Stimulated activated CD4-positive, alpha-beta T cell treated with anti-CD3 and anti-CD28 coated beads, Interleukin-4, amount 100 ng/mL, for 4 hours (primary cell): ENCODE measurements around the gene TPBGL.

Source experiments
- DNase-seq, 2 experiments: peaks; one replicate each; pipeline ENCODE4 v3.0.0-alpha.2; 2020

Gene TPBGL

GRCh38 chr11:75246671-75247350 is 6.2 kb downstream of the TPBGL start:
- DNase-seq: no peak

GRCh38 chr11:75248924-75249256 is 8.3 kb downstream of the TPBGL start:
- DNase-seq: no peak

DNA sequence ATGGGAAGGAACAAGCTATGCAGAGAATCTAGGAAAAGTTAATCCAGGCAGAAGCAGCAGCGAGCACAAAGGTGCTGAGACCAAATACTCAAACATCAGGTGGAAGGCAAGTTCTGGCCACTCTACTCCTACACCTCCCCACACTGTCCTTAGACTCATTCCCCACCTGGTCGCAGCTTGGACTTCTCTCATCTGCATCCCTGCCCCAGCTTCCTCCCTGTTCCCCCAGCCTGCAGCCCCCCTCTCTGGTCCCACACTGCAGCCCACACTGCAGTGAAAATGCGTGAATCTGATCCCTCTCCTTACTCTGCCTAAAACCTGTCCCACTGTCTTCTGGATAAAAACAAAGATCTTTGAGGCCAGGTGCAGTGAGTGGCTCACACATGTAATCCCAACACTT is 9.1 kb downstream of the TPBGL start:
- DNase-seq: no peak

GRCh38 chr11:75254326-75254725 is 13.8 kb downstream of the TPBGL start:
- DNase-seq: no peak

- DNase-seq: no peak
Observed at GRCh38 chr11:75260396-75261170, 20.0 kb downstream of the TPBGL start.

- DNase-seq: no peak
Observed at GRCh38 chr11:75261902-75262361, 21.4 kb downstream of the TPBGL start.

GRCh38 chr11:75262436-75262835 is 21.9 kb downstream of the TPBGL start:
- no peak for DNase-seq

- DNase-seq: no peak
Observed at GRCh38 chr11:75262961-75263852, 22.6 kb downstream of the TPBGL start.

DNA sequence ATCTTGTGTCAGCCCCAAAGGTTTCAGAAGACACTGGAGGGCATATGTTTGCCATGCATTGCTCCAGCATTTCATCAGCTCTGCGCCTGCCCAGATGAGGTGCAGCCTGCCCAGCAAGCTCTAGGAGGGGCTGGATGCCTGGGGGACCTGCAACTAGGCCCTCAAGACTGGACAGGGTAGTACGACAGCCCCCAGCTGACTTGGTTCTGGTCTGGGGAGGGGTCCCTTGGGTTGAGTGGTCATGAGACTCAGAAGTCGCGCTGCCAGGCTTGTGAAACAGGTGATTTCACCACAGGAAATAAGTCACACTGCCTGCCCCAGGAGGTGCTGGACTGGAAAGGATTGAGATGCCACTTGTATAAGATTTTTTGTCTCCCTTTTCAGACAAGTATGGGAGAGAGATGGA is 23.4 kb downstream of the TPBGL start:
- DNase-seq: no peak

- no peak for DNase-seq
Observed at GRCh38 chr11:75264356-75264755, 23.8 kb downstream of the TPBGL start.

GRCh38 chr11:75264971-75265370 is 24.4 kb downstream of the TPBGL start:
- DNase-seq: no peak

DNA sequence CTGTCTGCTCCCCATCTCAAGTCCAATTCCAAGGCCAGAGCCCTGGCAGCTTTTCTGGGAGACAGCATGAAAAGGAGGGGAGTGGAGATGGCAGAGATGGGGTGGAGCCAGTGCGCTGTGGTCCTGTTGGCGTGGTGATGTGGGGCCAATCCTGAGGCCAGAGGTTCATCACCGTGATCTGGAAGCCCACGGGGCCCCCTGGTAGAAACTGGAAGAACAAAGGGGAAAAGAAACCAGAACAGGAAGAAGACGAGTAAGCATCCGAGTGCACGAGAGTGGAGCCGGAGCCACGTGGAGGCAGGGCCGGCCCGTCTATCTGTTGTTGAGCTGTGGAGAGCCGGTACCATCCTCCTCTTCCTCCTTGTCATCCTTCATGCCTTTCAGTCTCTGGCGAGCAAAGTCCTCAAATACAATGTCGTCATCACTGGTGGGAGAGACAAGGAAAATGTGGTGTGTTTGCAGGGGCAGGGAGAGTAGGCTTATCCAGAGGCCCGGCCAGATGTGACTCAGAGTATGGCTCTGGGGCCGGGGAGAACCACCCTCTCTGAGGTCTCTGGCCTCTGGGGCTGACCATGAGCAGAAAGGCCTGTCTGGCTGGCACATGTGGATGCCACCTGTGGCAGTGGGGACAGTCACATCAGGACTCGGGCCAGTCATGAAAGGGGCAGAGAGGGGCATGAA is 25.4 kb downstream of the TPBGL start:
- no peak for DNase-seq

GRCh38 chr11:75267171-75267970 is 26.8 kb downstream of the TPBGL start:
- DNase-seq: no peak

DNA sequence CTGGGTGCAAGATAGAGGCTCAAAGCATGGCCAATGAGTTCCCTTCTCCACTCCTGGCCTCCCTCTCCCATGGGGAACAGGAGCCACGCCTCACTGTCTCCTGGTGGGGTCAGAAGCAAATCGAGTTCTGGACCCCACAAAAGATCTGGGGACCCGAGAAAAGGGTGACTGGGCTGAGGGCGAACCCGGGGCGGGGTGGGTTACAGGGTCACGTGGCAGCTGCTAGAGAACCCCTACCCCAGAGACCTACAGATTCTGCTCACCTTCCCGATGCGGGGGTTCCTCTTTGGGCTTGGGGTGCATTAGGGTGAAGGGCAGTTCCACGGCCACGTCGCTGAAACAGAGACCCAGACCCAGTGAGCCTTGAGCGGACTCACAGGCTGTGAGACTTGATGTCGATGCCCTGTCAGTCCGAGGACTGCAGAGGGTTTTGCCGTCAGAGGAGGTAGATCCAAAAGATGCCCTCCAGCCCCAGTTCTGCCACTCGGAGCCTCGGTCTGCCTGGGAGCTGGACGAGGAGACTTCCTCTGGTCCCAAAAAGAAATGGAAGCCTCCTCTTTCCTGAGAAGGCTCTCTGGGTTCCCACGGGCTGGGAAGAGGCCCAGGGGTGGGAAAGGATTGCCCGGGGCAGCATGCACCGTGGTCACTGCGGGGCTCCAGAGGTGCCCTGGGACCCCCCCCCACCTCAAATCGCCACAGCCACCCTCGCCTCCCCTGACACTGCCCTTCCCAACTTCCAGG is 28.2 kb downstream of the TPBGL start:
- no peak for DNase-seq

DNA sequence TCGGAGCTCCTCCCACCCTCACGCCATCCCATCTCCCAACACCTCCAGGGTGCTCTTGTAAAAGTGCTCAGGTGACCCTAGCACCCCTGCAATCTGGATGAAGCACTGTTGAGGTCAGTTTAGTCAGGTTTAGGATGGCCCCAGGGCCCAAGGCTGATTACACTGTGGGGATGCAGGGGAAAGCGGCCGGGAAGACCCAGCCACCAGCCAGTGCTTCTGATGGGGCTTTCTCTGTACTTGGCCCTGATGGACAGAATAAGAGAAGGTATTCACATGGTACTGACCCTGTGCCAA is 28.7 kb downstream of the TPBGL start:
- no peak for DNase-seq

DNA sequence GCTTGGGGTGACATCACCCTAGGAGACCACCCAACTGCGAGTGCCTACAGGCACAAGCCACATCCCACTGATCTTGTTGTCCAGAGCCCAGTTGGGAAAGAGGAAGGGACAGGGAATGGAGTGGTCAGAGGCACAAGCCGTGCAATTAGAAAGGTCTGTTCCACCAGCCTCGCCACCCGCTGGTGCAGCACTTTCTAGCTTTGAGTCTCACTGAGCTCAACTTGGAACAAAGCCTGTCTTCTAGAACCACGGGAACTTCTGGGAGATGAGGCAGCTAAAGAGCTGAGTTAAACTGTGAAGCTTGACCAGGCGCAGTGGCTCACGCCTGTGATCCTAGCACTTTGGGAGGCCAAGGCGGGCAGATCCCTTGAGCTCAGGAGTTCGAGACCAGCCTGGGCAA is 29.3 kb downstream of the TPBGL start:
- DNase-seq: no peak

DNA sequence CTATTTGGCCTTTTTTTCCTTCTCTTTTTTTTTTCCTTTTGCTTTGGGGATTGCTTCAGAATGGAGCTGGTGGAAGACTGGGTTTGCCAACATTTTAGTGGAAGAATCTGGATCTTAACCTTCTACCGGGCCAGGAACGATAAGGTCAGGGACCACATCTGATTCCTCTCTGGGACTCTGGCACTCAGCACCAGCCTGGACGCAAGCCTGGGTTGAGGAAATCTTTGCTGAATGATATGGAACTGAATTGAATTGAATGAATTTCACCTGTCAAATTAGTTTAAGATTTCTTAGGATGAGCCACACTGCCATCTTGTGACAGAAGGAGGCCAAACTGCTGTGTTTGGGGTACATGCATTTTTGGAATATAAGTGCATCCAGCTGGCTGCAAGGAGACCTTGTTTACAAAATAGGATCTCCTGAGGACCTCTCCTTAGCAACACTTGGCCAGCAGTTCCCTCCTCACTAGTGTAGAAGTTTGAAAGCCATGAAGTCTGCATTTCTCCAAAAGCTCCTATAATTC is 30.4 kb downstream of the TPBGL start:
- DNase-seq: no peak

- DNase-seq: no peak
Observed at GRCh38 chr11:75271730-75272129, 31.2 kb downstream of the TPBGL start.

DNA sequence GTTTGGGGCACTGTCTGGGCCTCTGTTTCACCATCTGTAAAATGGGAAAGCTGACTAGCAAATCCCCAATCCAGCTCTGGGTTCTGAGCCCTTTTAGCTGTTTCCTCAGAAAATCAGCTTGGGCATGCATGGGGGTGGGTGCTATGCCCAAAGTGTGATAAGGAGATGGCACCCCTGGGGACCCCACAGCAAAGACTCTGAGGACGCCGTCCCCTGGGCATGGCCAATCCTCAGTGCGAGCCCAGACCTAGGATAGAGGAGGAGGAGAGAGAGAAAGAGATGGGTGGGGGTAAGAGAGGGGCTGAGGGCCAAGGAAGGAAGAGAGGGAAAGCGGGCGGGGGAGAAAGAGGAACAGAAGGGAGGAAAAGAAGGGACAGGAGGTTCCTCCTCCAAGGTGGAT is 31.8 kb downstream of the TPBGL start:
- no peak for DNase-seq

DNA sequence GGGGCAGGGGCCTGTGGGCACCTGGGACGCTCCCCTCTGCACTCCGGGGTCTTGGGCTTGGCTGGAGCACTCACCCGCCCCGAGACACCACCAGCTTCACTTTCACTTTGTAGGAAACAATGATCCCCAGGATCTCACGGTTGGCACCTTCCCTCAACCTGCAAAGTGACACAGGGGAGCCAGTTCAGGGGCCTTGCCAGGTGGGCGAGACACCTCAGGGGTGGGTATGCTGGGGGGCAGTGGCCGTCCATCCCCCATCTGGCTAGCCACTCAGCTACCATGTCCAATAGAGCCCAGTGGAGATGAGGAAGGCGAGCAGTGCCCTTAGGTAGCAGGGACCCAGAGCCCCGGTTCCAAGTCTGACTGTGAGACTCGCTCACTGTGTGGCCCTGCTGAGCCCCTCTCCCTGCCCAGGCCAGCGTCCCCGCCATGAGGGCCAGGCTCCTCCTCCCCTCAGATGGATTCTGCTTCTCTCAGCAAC is 32.3 kb downstream of the TPBGL start:
- DNase-seq: no peak
